Measurements from ENCODE around the gene FRYL.

The FRYL gene

DNA sequence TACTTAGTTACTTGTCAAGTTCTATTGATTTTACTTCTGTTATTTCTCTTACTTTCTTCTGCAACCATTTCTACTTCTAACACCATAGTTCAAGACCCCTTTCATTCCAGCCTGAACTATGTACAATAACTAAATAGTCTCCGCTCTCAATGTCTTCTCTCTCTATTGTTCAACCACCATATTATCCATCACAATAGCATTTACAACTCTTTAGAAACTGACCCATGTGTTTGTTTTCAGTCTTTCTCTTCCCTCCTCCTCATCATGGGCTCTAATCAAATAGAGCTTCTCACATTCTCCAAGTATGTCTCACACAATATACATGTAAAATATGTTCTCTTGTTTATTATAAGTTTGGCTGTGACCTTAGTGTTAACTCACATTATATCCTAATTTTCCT, 146.4 kb downstream of the FRYL start:
- H3K4me3 ChIP-seq (ENCODE audit: insufficient read depth, low read length, poor library complexity, severe bottlenecking): no peak overlapping the region
- H3K27me3 ChIP-seq (ENCODE audit: low read length): no peaks in the 10 kb centered on the region
- H3F3A ChIP-seq (ENCODE audit: insufficient read depth): 0 out of 2 replicates have a peak, but pooled peaks cover 6% of the 10 kb centered on the region
- peaks cover 7% of the 10 kb centered on the region; the same call in 1 of the 2 replicates for H4K20me1 ChIP-seq (ENCODE audit: low read depth, low read length)
- H3K9me3 ChIP-seq (ENCODE audit: insufficient read depth, low read length): no peaks in the 10 kb centered on the region
- no peak overlapping the region for H3K9ac ChIP-seq (ENCODE audit: low read length)
- H3K4me2 ChIP-seq (ENCODE audit: low read depth, low read length, poor library complexity, severe bottlenecking): no peak overlapping the region
- peaks cover 16% of the 10 kb centered on the region; the same call in 1 of the 2 replicates for H3K79me2 ChIP-seq (ENCODE audit: insufficient read depth, low read length)
- TF ChIP-seq EZH2phosphoT487 (conservative IDR thresholded peaks at IDR 0.05; ENCODE audit: low read length): no peak
- TF ChIP-seq, protein P1, sequence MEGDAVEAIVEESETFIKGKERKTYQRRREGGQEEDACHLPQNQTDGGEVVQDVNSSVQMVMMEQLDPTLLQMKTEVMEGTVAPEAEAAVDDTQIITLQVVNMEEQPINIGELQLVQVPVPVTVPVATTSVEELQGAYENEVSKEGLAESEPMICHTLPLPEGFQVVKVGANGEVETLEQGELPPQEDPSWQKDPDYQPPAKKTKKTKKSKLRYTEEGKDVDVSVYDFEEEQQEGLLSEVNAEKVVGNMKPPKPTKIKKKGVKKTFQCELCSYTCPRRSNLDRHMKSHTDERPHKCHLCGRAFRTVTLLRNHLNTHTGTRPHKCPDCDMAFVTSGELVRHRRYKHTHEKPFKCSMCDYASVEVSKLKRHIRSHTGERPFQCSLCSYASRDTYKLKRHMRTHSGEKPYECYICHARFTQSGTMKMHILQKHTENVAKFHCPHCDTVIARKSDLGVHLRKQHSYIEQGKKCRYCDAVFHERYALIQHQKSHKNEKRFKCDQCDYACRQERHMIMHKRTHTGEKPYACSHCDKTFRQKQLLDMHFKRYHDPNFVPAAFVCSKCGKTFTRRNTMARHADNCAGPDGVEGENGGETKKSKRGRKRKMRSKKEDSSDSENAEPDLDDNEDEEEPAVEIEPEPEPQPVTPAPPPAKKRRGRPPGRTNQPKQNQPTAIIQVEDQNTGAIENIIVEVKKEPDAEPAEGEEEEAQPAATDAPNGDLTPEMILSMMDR (IDR thresholded peaks at IDR 0.05; ENCODE audit: insufficient read depth, low read length, poor library complexity, severe bottlenecking): no peak
- H3K9me2 ChIP-seq (replicated peaks; ENCODE audit: insufficient read depth, low read length): no peaks in the 10 kb centered on the region
- H3K36me3 ChIP-seq (ENCODE audit: low read length): no peaks in the 10 kb centered on the region
- no peak overlapping the region for H2AFZ ChIP-seq (ENCODE audit: low read depth, low read length, severe bottlenecking)
- H3K27ac ChIP-seq (ENCODE audit: low read depth, low read length): no peak overlapping the region

DNA sequence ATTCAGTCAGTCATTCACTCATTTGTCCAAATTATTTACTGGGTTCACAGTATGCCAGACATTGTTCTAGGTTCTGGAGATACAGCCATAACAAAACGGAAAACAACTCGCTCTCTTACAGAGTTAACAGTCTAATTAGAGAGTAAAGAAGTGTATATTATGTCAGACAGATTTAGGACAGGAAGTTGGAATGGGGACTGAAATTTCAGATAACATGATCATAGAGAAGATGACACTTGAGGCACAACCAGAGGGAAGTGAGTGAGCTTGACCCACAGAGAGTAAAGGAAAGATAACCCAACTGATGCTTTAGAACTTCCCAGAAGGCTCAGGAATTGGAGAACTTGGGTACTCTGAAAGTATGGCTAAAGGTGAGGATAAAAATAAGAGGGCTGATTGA, 150.6 kb downstream of the FRYL start:
- TF ChIP-seq, protein P1 (IDR thresholded peaks at IDR 0.05; ENCODE audit: insufficient read depth, low read length, poor library complexity, severe bottlenecking): no peak
- no peak for TF ChIP-seq EZH2phosphoT487 (conservative IDR thresholded peaks at IDR 0.05; ENCODE audit: low read length)
- no peaks in the 10 kb centered on the region for H3K36me3 ChIP-seq (ENCODE audit: low read length)
- peaks cover 10% of the 10 kb centered on the region; the same call in 1 of the 2 replicates for H3K79me2 ChIP-seq (ENCODE audit: insufficient read depth, low read length)
- H3F3A ChIP-seq (ENCODE audit: insufficient read depth): 0 out of 2 replicates have a peak, but pooled peaks cover 4% of the 10 kb centered on the region
- peaks cover 6% of the 10 kb centered on the region; the same call in 1 of the 2 replicates for H4K20me1 ChIP-seq (ENCODE audit: low read depth, low read length)
- no peaks in the 10 kb centered on the region for H3K27me3 ChIP-seq (ENCODE audit: low read length)
- no peak overlapping the region for H3K4me3 ChIP-seq (ENCODE audit: insufficient read depth, low read length, poor library complexity, severe bottlenecking)
- H2AFZ ChIP-seq (ENCODE audit: low read depth, low read length, severe bottlenecking): no peak overlapping the region
- H3K9ac ChIP-seq (ENCODE audit: low read length): no peak overlapping the region
- no peak overlapping the region for H3K27ac ChIP-seq (ENCODE audit: low read depth, low read length)
- H3K9me3 ChIP-seq (ENCODE audit: insufficient read depth, low read length): no peaks in the 10 kb centered on the region
- no peaks in the 10 kb centered on the region for H3K9me2 ChIP-seq (replicated peaks; ENCODE audit: insufficient read depth, low read length)
- no peak overlapping the region for H3K4me2 ChIP-seq (ENCODE audit: low read depth, low read length, poor library complexity, severe bottlenecking)

DNA sequence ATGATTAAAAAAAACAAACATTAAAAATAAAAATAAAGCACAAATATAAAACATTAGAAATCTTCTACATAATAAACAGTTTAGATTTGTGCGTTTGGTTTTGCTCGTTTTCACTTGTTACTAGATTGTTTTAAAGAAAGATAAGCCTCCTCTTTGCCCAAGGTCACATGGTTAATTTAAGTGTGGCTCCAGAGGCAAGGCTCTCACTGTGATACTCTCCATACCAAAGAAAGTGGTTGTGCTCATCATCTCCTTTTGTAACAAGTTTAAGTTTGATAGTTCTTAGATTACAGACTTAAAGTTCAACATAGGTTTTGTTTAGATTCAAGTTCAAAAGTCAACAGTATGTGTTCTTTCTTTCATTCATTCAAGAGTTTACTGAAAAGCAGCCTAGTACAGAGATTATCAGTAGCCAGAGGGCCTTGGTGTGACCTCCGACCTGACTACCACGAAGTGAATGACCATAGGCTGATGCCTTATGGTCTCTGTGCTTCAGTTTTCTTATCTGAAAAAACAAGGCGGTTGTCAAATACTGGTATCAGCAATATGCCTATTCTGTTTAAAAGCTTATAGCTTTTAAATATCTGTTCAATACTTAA, 156.8 kb downstream of the FRYL start:
- H3F3A ChIP-seq (ENCODE audit: insufficient read depth): no peaks in the 10 kb centered on the region
- TF ChIP-seq, protein P1 (IDR thresholded peaks at IDR 0.05; ENCODE audit: insufficient read depth, low read length, poor library complexity, severe bottlenecking): no peak
- TF ChIP-seq EZH2phosphoT487 (conservative IDR thresholded peaks at IDR 0.05; ENCODE audit: low read length): no peak
- peaks cover 10% of the 10 kb centered on the region; the same call in 1 of the 2 replicates for H3K79me2 ChIP-seq (ENCODE audit: insufficient read depth, low read length)
- no peak overlapping the region for H3K4me3 ChIP-seq (ENCODE audit: insufficient read depth, low read length, poor library complexity, severe bottlenecking)
- H3K27ac ChIP-seq (ENCODE audit: low read depth, low read length): no peak overlapping the region
- no peak overlapping the region for H2AFZ ChIP-seq (ENCODE audit: low read depth, low read length, severe bottlenecking)
- H3K36me3 ChIP-seq (ENCODE audit: low read length): peaks cover 13% of the 10 kb centered on the region; the same call in 1 of the 2 replicates
- H4K20me1 ChIP-seq (ENCODE audit: low read depth, low read length): peaks cover 6% of the 10 kb centered on the region; the same call in 1 of the 2 replicates
- no peaks in the 10 kb centered on the region for H3K9me3 ChIP-seq (ENCODE audit: insufficient read depth, low read length)
- H3K9ac ChIP-seq (ENCODE audit: low read length): no peak overlapping the region
- H3K4me2 ChIP-seq (ENCODE audit: low read depth, low read length, poor library complexity, severe bottlenecking): no peak overlapping the region
- no peaks in the 10 kb centered on the region for H3K9me2 ChIP-seq (replicated peaks; ENCODE audit: insufficient read depth, low read length)
- H3K27me3 ChIP-seq (ENCODE audit: low read length): no peaks in the 10 kb centered on the region

Data from SU-DHL-6 (cell line).